ENCODE results near the gene WNT1.

WNT1 gene

GRCh38 chr12:49030714-49031572 lies 52.8 kb downstream of the WNT1 start:
- no peak for DNase-seq

- DNase-seq: no peak
Observed at GRCh38 chr12:49031573-49032161, 53.5 kb downstream of the WNT1 start.

Data from T-helper 2 cell (primary cell).